ENCODE data around the gene COL6A5. TPM values are rescaled to one million over a fixed set of nuclear protein-coding genes. Genes with fewer than 3 reads are reported as not detected.

The COL6A5 gene
- total and polyA plus RNA-seq, 2 donors, result 0.05 TPM

DNA sequence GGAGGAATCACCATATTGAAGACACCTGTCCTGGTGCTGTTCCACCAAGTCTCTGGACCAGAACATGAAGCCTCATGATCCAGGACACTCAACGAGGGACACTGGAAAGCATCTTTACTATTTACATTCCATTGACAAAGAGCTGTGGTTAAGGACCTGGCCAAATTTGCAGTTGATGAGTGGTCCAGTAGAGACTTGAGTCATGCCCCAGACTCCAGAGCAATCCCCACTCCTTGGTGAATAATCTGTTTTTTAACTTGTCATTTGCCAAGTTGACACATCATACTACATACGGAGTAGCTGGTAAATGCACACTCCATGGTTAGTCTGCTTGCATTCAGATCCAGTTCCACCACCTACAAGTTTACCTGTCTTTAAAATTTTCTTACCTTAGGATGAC, 170.3 kb downstream of the COL6A5 start:
- 91% methylated on average over 2 of the region's 2 CpGs for WGBS
- Histone ChIP-seq H3K9me3 (ENCODE audit: control insufficient read depth in 2 of 2, insufficient read depth in 1 of 2, low read length in 1 of 2) (no peaks in the 10 kb centered on the region), H3K27me3 (ENCODE audit: control insufficient read depth in 2 of 2, insufficient read depth in 1 of 2, low read length in 1 of 2) (peaks cover 9 to 32% of the 10 kb centered on the region in 2 donors), H3K4me1 (ENCODE audit: control insufficient read depth in 2 of 2, insufficient read depth in 2 of 2, low read length in 2 of 2) (no peaks in the 10 kb centered on the region), H3K27ac (ENCODE audit: low read depth in 1 of 2, low read length in 1 of 2) (no peak overlapping the region), H3K36me3 (ENCODE audit: control insufficient read depth in 2 of 2, insufficient read depth in 2 of 2, low read length in 1 of 2) (no peaks in the 10 kb centered on the region), H3K4me3 (ENCODE audit: low read length in 2 of 2) (no peak overlapping the region)
- DNase-seq (ENCODE audit: low read depth in 6 of 9, low spot score in 9 of 9), result no peak

DNA sequence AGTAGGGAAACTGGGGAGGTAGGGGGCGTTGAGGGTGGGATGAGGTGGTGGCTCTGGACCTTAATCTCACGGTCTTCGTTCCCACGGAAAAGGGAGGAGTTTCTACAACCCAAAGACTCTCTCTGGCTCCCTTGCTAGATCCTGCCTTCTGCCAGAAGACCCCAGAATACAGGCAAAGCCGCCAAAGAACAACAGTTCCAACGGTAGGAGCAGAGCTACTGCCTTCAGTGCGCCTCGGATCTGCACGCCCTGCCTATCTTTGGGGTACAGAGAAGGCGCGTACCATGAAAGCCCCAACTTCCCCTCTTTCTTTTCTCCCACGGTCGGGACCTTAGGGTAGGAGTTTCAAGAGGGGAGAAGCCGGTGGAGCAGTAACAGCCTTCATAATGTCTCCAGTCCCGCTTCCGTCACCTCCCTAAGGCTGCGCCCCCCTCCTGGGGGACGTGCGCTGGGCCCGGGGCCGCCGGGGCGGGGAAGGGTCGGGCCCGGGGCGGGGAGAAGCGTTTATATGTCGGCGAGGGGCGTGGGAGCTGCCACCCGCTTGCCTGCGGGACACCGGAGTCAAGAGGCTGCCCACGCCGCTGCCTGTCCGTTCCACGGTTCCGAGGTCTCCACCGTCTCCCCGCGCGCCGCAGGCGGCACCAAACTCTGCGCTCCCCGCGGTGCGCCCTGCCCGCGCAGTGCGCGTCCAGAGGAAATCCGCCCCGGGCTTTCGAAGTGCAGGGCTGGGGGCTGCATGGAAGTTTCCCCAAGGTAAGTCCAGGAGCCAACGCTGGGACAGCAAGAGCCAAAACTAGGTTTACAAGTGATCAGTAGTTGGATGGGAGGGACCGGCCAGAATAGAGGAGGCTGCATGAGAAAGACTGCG, 171.4 kb downstream of the COL6A5 start, which contains the start of gene COL6A6:
Gene COL6A6, plus strand, starts transcription at position 533 of the 868 bp plus-strand sequence. CDS start 43,188 bp downstream, outside the sequence.
- no peaks in the 10 kb centered on the region for H3K4me1 ChIP-seq (ENCODE audit: control insufficient read depth in 2 of 2, insufficient read depth in 2 of 2, low read length in 2 of 2)
- peaks cover 9 to 32% of the 10 kb centered on the region in 2 donors for H3K27me3 ChIP-seq (ENCODE audit: control insufficient read depth in 2 of 2, insufficient read depth in 1 of 2, low read length in 1 of 2)
- no peaks in the 10 kb centered on the region for H3K36me3 ChIP-seq (ENCODE audit: control insufficient read depth in 2 of 2, insufficient read depth in 2 of 2, low read length in 1 of 2)
- DNase-seq (ENCODE audit: low read depth in 6 of 9, low spot score in 9 of 9), result no peak
- H3K27ac ChIP-seq (ENCODE audit: low read depth in 1 of 2, low read length in 1 of 2), result no peak within 1 kb of the TSS
- peak within 1 kb of the TSS in 1 of 2 donors; percentile 1 for H3K4me3 ChIP-seq (ENCODE audit: low read length in 2 of 2)
- H3K9me3 ChIP-seq (ENCODE audit: control insufficient read depth in 2 of 2, insufficient read depth in 1 of 2, low read length in 1 of 2), result no peaks in the 10 kb centered on the region
- WGBS, result 6% methylated on average over 58 of the region's 58 CpGs

- Histone ChIP-seq H3K9me3 (ENCODE audit: control insufficient read depth in 2 of 2, insufficient read depth in 1 of 2, low read length in 1 of 2) (no peaks in the 10 kb centered on the region), H3K27me3 (ENCODE audit: control insufficient read depth in 2 of 2, insufficient read depth in 1 of 2, low read length in 1 of 2) (peaks cover 9 to 32% of the 10 kb centered on the region in 2 donors), H3K27ac (ENCODE audit: low read depth in 1 of 2, low read length in 1 of 2) (no peak overlapping the region), H3K4me1 (ENCODE audit: control insufficient read depth in 2 of 2, insufficient read depth in 2 of 2, low read length in 2 of 2) (no peaks in the 10 kb centered on the region), H3K36me3 (ENCODE audit: control insufficient read depth in 2 of 2, insufficient read depth in 2 of 2, low read length in 1 of 2) (no peaks in the 10 kb centered on the region), H3K4me3 (ENCODE audit: low read length in 2 of 2) (peak overlapping the region in 1 of 2 donors; percentile 1)
- 35% methylated on average over 11 of the region's 11 CpGs for WGBS
- DNase-seq (ENCODE audit: low read depth in 6 of 9, low spot score in 9 of 9), result no peak
Observed at GRCh38 chr3:130517602-130518001, 172.1 kb downstream of the COL6A5 start.

GRCh38 chr3:130519754-130520153, 174.3 kb downstream of the COL6A5 start:
- H3K27ac ChIP-seq (ENCODE audit: low read depth in 1 of 2, low read length in 1 of 2), result no peak overlapping the region
- peaks cover 9 to 32% of the 10 kb centered on the region in 2 donors for H3K27me3 ChIP-seq (ENCODE audit: control insufficient read depth in 2 of 2, insufficient read depth in 1 of 2, low read length in 1 of 2)
- no peak for DNase-seq (ENCODE audit: low read depth in 6 of 9, low spot score in 9 of 9)
- H3K36me3 ChIP-seq (ENCODE audit: control insufficient read depth in 2 of 2, insufficient read depth in 2 of 2, low read length in 1 of 2), result no peaks in the 10 kb centered on the region
- H3K4me1 ChIP-seq (ENCODE audit: control insufficient read depth in 2 of 2, insufficient read depth in 2 of 2, low read length in 2 of 2), result no peaks in the 10 kb centered on the region
- WGBS, result 96% methylated on average over 4 of the region's 4 CpGs
- no peaks in the 10 kb centered on the region for H3K9me3 ChIP-seq (ENCODE audit: control insufficient read depth in 2 of 2, insufficient read depth in 1 of 2, low read length in 1 of 2)
- no peak overlapping the region for H3K4me3 ChIP-seq (ENCODE audit: low read length in 2 of 2)

- Histone ChIP-seq H3K27me3 (ENCODE audit: control insufficient read depth in 2 of 2, insufficient read depth in 1 of 2, low read length in 1 of 2) (peaks cover 5 to 13% of the 10 kb centered on the region in 2 donors), H3K4me3 (ENCODE audit: low read length in 2 of 2) (no peak overlapping the region), H3K4me1 (ENCODE audit: control insufficient read depth in 2 of 2, insufficient read depth in 2 of 2, low read length in 2 of 2) (no peaks in the 10 kb centered on the region), H3K27ac (ENCODE audit: low read depth in 1 of 2, low read length in 1 of 2) (no peak overlapping the region), H3K9me3 (ENCODE audit: control insufficient read depth in 2 of 2, insufficient read depth in 1 of 2, low read length in 1 of 2) (no peaks in the 10 kb centered on the region), H3K36me3 (ENCODE audit: control insufficient read depth in 2 of 2, insufficient read depth in 2 of 2, low read length in 1 of 2) (no peaks in the 10 kb centered on the region)
- no peak for DNase-seq (ENCODE audit: low read depth in 6 of 9, low spot score in 9 of 9)
- 95% methylated on average over 2 of the region's 2 CpGs for WGBS
Observed at GRCh38 chr3:130522399-130522798, 176.9 kb downstream of the COL6A5 start.

- Histone ChIP-seq H3K9me3 (ENCODE audit: control insufficient read depth in 2 of 2, insufficient read depth in 1 of 2, low read length in 1 of 2) (no peaks in the 10 kb centered on the region), H3K36me3 (ENCODE audit: control insufficient read depth in 2 of 2, insufficient read depth in 2 of 2, low read length in 1 of 2) (no peaks in the 10 kb centered on the region), H3K4me3 (ENCODE audit: low read length in 2 of 2) (no peak overlapping the region), H3K4me1 (ENCODE audit: control insufficient read depth in 2 of 2, insufficient read depth in 2 of 2, low read length in 2 of 2) (no peaks in the 10 kb centered on the region), H3K27ac (ENCODE audit: low read depth in 1 of 2, low read length in 1 of 2) (no peak overlapping the region), H3K27me3 (ENCODE audit: control insufficient read depth in 2 of 2, insufficient read depth in 1 of 2, low read length in 1 of 2) (no peaks in the 10 kb centered on the region)
- 94% methylated on average over 1 of the region's 1 CpG for WGBS
- DNase-seq (ENCODE audit: low read depth in 6 of 9, low spot score in 9 of 9), result no peak
Observed at GRCh38 chr3:130527426-130527825, 182.0 kb downstream of the COL6A5 start.

- 57% methylated on average over 1 of the region's 1 CpG for WGBS
- Histone ChIP-seq H3K36me3 (ENCODE audit: control insufficient read depth in 2 of 2, insufficient read depth in 2 of 2, low read length in 1 of 2) (no peaks in the 10 kb centered on the region), H3K27me3 (ENCODE audit: control insufficient read depth in 2 of 2, insufficient read depth in 1 of 2, low read length in 1 of 2) (no peaks in the 10 kb centered on the region), H3K9me3 (ENCODE audit: control insufficient read depth in 2 of 2, insufficient read depth in 1 of 2, low read length in 1 of 2) (no peaks in the 10 kb centered on the region), H3K4me3 (ENCODE audit: low read length in 2 of 2) (no peak overlapping the region), H3K4me1 (ENCODE audit: control insufficient read depth in 2 of 2, insufficient read depth in 2 of 2, low read length in 2 of 2) (no peaks in the 10 kb centered on the region), H3K27ac (ENCODE audit: low read depth in 1 of 2, low read length in 1 of 2) (no peak overlapping the region)
- no peak for DNase-seq (ENCODE audit: low read depth in 6 of 9, low spot score in 9 of 9)
Observed at GRCh38 chr3:130528120-130528519, 182.6 kb downstream of the COL6A5 start.

DNA sequence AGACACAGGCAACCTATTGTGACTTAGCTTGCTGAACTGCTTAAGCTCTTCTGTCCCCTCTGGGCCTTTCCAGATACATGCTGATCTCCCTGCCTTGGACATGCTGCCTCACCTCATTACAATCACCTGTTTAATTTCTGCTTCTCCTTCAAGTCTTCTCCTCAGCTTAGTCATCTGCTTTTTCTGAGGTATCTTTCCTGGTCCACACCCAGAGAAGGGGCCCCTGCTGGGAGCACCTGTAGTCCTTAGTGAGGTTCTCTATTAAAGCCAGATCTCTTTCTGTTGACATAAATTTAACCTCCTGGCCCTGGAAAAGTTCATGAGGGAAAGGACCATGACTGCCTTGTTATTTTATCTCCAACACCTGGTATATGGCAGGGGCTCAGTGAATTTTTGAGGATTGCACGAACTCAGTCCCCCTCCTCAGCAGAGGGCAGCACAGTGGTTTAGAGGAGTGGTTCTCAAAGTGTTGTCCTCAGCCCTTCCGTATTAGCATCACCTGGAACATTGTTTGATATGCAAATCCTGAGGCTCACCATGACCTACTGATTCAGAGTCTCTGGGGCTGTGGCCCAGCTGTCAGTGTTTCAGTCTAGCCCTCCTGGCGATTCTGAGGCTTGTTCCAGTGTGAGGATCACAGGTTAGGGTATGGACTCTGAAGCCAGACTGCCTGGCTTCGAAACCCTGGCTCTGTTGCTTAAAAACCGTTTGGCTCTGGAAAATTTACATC, 184.2 kb downstream of the COL6A5 start:
- Histone ChIP-seq H3K27me3 (ENCODE audit: control insufficient read depth in 2 of 2, insufficient read depth in 1 of 2, low read length in 1 of 2) (no peaks in the 10 kb centered on the region), H3K9me3 (ENCODE audit: control insufficient read depth in 2 of 2, insufficient read depth in 1 of 2, low read length in 1 of 2) (no peaks in the 10 kb centered on the region), H3K4me3 (ENCODE audit: low read length in 2 of 2) (no peak overlapping the region), H3K4me1 (ENCODE audit: control insufficient read depth in 2 of 2, insufficient read depth in 2 of 2, low read length in 2 of 2) (no peaks in the 10 kb centered on the region), H3K36me3 (ENCODE audit: control insufficient read depth in 2 of 2, insufficient read depth in 2 of 2, low read length in 1 of 2) (no peaks in the 10 kb centered on the region), H3K27ac (ENCODE audit: low read depth in 1 of 2, low read length in 1 of 2) (no peak overlapping the region)
- 71% methylated on average over 5 of the region's 5 CpGs for WGBS
- DNase-seq (ENCODE audit: low read depth in 6 of 9, low spot score in 9 of 9), result no peak

- no peak overlapping the region for H3K4me3 ChIP-seq (ENCODE audit: low read length in 2 of 2)
- 92% methylated on average over 2 of the region's 2 CpGs for WGBS
- no peaks in the 10 kb centered on the region for H3K27me3 ChIP-seq (ENCODE audit: control insufficient read depth in 2 of 2, insufficient read depth in 1 of 2, low read length in 1 of 2)
- H3K4me1 ChIP-seq (ENCODE audit: control insufficient read depth in 2 of 2, insufficient read depth in 2 of 2, low read length in 2 of 2), result no peaks in the 10 kb centered on the region
- no peaks in the 10 kb centered on the region for H3K36me3 ChIP-seq (ENCODE audit: control insufficient read depth in 2 of 2, insufficient read depth in 2 of 2, low read length in 1 of 2)
- H3K9me3 ChIP-seq (ENCODE audit: control insufficient read depth in 2 of 2, insufficient read depth in 1 of 2, low read length in 1 of 2), result no peaks in the 10 kb centered on the region
- DNase-seq (ENCODE audit: low read depth in 6 of 9, low spot score in 9 of 9), result no peak
- no peak overlapping the region for H3K27ac ChIP-seq (ENCODE audit: low read depth in 1 of 2, low read length in 1 of 2)
Observed at GRCh38 chr3:130533247-130533646, 187.8 kb downstream of the COL6A5 start.

Data from thymus (tissue), 11 donors.